ENCODE results near the gene THSD7B.

DNA sequence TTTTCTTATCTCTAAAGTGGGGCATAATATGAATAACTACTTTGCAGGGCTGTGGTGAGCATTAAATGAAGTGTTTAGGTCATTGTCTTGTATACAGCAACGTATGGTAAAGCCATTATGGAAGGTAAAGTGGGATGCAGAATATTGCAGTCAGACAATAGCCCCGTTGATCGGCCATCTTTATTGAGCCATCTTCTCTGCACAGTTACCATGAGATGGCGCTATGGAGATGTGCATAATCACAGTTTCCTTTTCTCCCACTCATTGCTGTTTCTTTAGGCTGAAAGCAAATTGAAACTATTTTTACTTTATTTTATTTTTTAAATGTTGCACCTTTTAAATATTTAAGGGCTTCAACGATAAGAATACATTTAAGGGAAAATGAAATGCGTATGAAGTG, 108.9 kb downstream of the THSD7B start:
- no peak for TF ChIP-seq POLR2A (IDR thresholded peaks at IDR 0.05)
- TF ChIP-seq, protein P1, sequence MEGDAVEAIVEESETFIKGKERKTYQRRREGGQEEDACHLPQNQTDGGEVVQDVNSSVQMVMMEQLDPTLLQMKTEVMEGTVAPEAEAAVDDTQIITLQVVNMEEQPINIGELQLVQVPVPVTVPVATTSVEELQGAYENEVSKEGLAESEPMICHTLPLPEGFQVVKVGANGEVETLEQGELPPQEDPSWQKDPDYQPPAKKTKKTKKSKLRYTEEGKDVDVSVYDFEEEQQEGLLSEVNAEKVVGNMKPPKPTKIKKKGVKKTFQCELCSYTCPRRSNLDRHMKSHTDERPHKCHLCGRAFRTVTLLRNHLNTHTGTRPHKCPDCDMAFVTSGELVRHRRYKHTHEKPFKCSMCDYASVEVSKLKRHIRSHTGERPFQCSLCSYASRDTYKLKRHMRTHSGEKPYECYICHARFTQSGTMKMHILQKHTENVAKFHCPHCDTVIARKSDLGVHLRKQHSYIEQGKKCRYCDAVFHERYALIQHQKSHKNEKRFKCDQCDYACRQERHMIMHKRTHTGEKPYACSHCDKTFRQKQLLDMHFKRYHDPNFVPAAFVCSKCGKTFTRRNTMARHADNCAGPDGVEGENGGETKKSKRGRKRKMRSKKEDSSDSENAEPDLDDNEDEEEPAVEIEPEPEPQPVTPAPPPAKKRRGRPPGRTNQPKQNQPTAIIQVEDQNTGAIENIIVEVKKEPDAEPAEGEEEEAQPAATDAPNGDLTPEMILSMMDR (IDR thresholded peaks at IDR 0.05), result peak in 1 of 6 experiments; percentile 23

All from Peyer's patch (tissue), 4 donors.